ENCODE data around the gene ABO.
"Not testable (repeated sequence)": the region's sequence is repeated elsewhere in the genome, so short reads cannot be mapped to it uniquely, and the experiment has no call there.

The ABO gene

GRCh38 chr9:133238851-133239532 lies 36.0 kb downstream of the ABO start:
- TF ChIP-seq, protein P1, sequence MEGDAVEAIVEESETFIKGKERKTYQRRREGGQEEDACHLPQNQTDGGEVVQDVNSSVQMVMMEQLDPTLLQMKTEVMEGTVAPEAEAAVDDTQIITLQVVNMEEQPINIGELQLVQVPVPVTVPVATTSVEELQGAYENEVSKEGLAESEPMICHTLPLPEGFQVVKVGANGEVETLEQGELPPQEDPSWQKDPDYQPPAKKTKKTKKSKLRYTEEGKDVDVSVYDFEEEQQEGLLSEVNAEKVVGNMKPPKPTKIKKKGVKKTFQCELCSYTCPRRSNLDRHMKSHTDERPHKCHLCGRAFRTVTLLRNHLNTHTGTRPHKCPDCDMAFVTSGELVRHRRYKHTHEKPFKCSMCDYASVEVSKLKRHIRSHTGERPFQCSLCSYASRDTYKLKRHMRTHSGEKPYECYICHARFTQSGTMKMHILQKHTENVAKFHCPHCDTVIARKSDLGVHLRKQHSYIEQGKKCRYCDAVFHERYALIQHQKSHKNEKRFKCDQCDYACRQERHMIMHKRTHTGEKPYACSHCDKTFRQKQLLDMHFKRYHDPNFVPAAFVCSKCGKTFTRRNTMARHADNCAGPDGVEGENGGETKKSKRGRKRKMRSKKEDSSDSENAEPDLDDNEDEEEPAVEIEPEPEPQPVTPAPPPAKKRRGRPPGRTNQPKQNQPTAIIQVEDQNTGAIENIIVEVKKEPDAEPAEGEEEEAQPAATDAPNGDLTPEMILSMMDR (IDR thresholded peaks at IDR 0.05; ENCODE audit: insufficient read depth, low read length, poor library complexity, severe bottlenecking) = peak; percentile 71
- peak; percentile 42 for DNase-seq (ENCODE audit: extremely low read depth, insufficient read length)
- H3K4me3 ChIP-seq (replicated peaks; ENCODE audit: low read depth, low read length) = no peak overlapping the region
- no peaks in the 10 kb centered on the region for H3K36me3 ChIP-seq (ENCODE audit: control insufficient read depth, insufficient read depth, low read length)
- no peaks in the 10 kb centered on the region for H3K27me3 ChIP-seq (replicated peaks; ENCODE audit: control insufficient read depth, insufficient read depth, low read length)

GRCh38 chr9:133238272-133238850 lies 36.6 kb downstream of the ABO start:
- H3K27me3 ChIP-seq (replicated peaks; ENCODE audit: control insufficient read depth, insufficient read depth, low read length) = no peaks in the 10 kb centered on the region
- H3K4me3 ChIP-seq (replicated peaks; ENCODE audit: low read depth, low read length) = no peak overlapping the region
- H3K36me3 ChIP-seq (ENCODE audit: control insufficient read depth, insufficient read depth, low read length) = no peaks in the 10 kb centered on the region
- TF ChIP-seq, protein P1 (IDR thresholded peaks at IDR 0.05; ENCODE audit: insufficient read depth, low read length, poor library complexity, severe bottlenecking) = no peak
- DNase-seq (ENCODE audit: extremely low read depth, insufficient read length) = peak; percentile 63

- Histone ChIP-seq H3K36me3 (ENCODE audit: control insufficient read depth, insufficient read depth, low read length) (no peaks in the 10 kb centered on the region), H3K4me3 (replicated peaks; ENCODE audit: low read depth, low read length) (no peak overlapping the region), H3K27me3 (replicated peaks; ENCODE audit: control insufficient read depth, insufficient read depth, low read length) (no peaks in the 10 kb centered on the region)
- TF ChIP-seq, protein P1 (IDR thresholded peaks at IDR 0.05; ENCODE audit: insufficient read depth, low read length, poor library complexity, severe bottlenecking) = no peak
- DNase-seq (ENCODE audit: extremely low read depth, insufficient read length) = no peak
Measured at GRCh38 chr9:133237035-133237731, 37.8 kb downstream of the ABO start.

GRCh38 chr9:133236291-133237034 lies 38.5 kb downstream of the ABO start:
- H3K4me3 ChIP-seq (replicated peaks; ENCODE audit: low read depth, low read length); H3K27me3 ChIP-seq (replicated peaks; ENCODE audit: control insufficient read depth, insufficient read depth, low read length); H3K36me3 ChIP-seq (ENCODE audit: control insufficient read depth, insufficient read depth, low read length); DNase-seq (ENCODE audit: extremely low read depth, insufficient read length): not testable (repeated sequence)

DNA sequence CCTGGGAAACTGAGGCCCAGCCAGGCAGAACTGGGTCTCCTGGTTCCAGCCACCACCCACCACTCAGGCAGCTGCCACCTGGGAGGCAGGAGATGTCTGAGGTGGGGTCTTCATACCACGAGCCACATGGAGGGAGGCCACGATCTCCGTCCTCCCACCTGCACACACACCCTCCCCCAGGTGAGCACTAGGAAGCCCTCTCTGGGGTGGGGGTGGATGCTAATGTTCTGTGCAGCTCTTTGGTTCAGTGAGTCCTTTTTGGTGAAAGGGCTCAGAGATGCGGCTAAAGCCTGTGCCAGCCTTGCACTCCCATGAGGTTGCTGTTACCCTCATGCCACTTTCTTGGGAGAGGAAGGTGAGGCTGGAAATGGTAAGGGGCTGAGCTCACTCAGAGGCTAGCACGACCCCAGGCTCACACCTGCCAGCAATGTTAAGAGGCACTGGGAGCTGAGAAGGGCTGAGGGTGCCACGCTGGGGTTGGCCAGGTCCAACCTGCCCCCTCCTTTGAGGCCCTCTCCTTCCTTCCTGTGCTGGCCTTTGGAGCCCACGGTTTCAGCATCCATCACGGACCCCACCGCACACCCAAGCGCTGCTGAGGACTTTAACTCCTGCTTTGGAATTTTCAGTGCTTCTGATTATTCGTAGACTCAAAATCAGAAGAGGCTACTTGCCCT lies 39.3 kb downstream of the ABO start:
- no peak for DNase-seq (ENCODE audit: extremely low read depth, insufficient read length)
- no peaks in the 10 kb centered on the region for H3K36me3 ChIP-seq (ENCODE audit: control insufficient read depth, insufficient read depth, low read length)
- TF ChIP-seq, protein P1 (IDR thresholded peaks at IDR 0.05; ENCODE audit: insufficient read depth, low read length, poor library complexity, severe bottlenecking) = no peak
- H3K27me3 ChIP-seq (replicated peaks; ENCODE audit: control insufficient read depth, insufficient read depth, low read length) = no peaks in the 10 kb centered on the region
- H3K4me3 ChIP-seq (replicated peaks; ENCODE audit: low read depth, low read length) = no peak overlapping the region
